OCI-LY1 (cell line): ENCODE measurements around the gene EYS.

Experiments used
- H2AFZ ChIP-seq: fragments of 200-600 bp; sonication (generic), shearing (Covaris generic); 2 replicates; pipeline ENCODE4 v1.6.0; 2014; ENCODE audit warnings: antibody characterized with exemption, mild to moderate bottlenecking, low read length
- H3F3A ChIP-seq: fragments of 200-600 bp; sonication (generic), shearing (Covaris generic); 2 replicates; pipeline ENCODE4 v1.6.0; 2014; ENCODE audit warnings: mild to moderate bottlenecking, antibody characterized with exemption, low read length, moderate library complexity; ENCODE audit not compliant: insufficient read depth
- H3K27ac ChIP-seq: fragments of 200-600 bp; sonication (generic); 2 replicates; pipeline ENCODE4 v1.5.1; 2014; ENCODE audit warnings: low read length, mixed run types, mild to moderate bottlenecking, low read depth; ENCODE audit not compliant: poor library complexity, severe bottlenecking
- H3K27me3 ChIP-seq: fragments of 200-600 bp; sonication (generic); 2 replicates; pipeline ENCODE4 v1.6.0; 2014; ENCODE audit warnings: antibody characterized with exemption, mild to moderate bottlenecking, low read length, moderate library complexity; ENCODE audit not compliant: insufficient read depth
- H3K36me3 ChIP-seq: fragments of 200-600 bp; sonication (generic); 2 replicates; pipeline ENCODE4 v1.6.1; 2014; ENCODE audit warnings: mild to moderate bottlenecking, antibody characterized with exemption, low read length, moderate library complexity, mixed read lengths; ENCODE audit not compliant: insufficient read depth
- H3K4me1 ChIP-seq: fragments of 200-600 bp; sonication (generic); 2 replicates; pipeline ENCODE4 v1.5.1; 2014; ENCODE audit warnings: mild to moderate bottlenecking, low read length, moderate library complexity; ENCODE audit not compliant: insufficient read depth, severe bottlenecking
- H3K4me2 ChIP-seq: fragments of 200-600 bp; sonication (generic), shearing (Covaris generic); 2 replicates; pipeline ENCODE4 v1.6.1; 2014; ENCODE audit warnings: low read length
- H3K4me3 ChIP-seq: fragments of 200-600 bp; sonication (generic); 2 replicates; pipeline ENCODE4 v1.5.1; 2014; ENCODE audit warnings: low read length, low read depth, mild to moderate bottlenecking, mixed read lengths; ENCODE audit not compliant: poor library complexity, severe bottlenecking
- H3K79me2 ChIP-seq: fragments of 200-600 bp; shearing (Covaris generic); 2 replicates; pipeline ENCODE4 v1.6.1; 2016; ENCODE audit warnings: mixed run types, low read length, mixed read lengths; ENCODE audit not compliant: insufficient read depth
- H3K9ac ChIP-seq: fragments of 200-600 bp; sonication (generic), shearing (Covaris generic); 2 replicates; pipeline ENCODE4 v1.6.1; 2014; ENCODE audit warnings: mild to moderate bottlenecking, low read length, mixed read lengths
- H3K9me2 ChIP-seq: fragments of 200-600 bp; sonication (generic), shearing (Covaris generic); 2 replicates; pipeline ENCODE4 v1.6.1; 2014; ENCODE audit warnings: low read depth, mild to moderate bottlenecking, low read length, mixed read lengths
- H3K9me3 ChIP-seq: fragments of 200-600 bp; shearing (Covaris generic); 2 replicates; pipeline ENCODE4 v1.6.1; 2014; ENCODE audit warnings: low read length, mixed read lengths
- H4K20me1 ChIP-seq: fragments of 200-600 bp; sonication (generic), shearing (Covaris generic); 2 replicates; pipeline ENCODE4 v1.6.0; 2016; ENCODE audit warnings: mild to moderate bottlenecking, low read length; ENCODE audit not compliant: insufficient read depth
- EZH2 ChIP-seq: fragments of 200-600 bp; sonication (generic), shearing (Covaris generic); IDR thresholded peaks from 2 replicates; pipeline ENCODE4 v1.8.0; 2017; ENCODE audit warnings: borderline replicate concordance, mixed run types, mild to moderate bottlenecking, antibody characterized with exemption, low read length, moderate library complexity, mixed read lengths
- TF ChIP-seq, protein P1 (sequence below): fragments of 200-600 bp; sonication (generic), shearing (Covaris generic); IDR thresholded peaks from 2 replicates; pipeline ENCODE4 v1.5.1; 2017; ENCODE audit warnings: mild to moderate bottlenecking, antibody characterized with exemption, low read length, moderate library complexity, mixed read lengths

EYS gene

DNA sequence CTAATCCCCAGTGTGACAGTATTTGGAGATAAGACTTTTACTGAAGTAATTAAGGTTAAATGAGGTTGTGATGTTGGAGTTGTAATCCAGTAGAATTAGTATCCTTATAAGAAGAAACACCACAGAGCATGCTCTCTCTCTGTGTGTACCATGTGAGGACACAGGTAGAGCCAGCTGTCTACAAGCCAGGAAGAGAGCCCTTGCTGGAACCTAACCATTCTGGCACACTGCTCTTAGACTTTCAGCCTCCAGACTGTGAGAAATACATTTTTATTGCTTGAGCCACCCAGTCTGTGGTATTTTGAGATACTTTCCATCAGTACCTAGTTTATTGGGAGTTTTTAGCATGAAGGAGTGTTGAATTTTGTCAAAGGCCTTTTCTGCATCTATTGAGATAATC is 1961.2 kb downstream of the EYS start:
- TF ChIP-seq, protein P1, sequence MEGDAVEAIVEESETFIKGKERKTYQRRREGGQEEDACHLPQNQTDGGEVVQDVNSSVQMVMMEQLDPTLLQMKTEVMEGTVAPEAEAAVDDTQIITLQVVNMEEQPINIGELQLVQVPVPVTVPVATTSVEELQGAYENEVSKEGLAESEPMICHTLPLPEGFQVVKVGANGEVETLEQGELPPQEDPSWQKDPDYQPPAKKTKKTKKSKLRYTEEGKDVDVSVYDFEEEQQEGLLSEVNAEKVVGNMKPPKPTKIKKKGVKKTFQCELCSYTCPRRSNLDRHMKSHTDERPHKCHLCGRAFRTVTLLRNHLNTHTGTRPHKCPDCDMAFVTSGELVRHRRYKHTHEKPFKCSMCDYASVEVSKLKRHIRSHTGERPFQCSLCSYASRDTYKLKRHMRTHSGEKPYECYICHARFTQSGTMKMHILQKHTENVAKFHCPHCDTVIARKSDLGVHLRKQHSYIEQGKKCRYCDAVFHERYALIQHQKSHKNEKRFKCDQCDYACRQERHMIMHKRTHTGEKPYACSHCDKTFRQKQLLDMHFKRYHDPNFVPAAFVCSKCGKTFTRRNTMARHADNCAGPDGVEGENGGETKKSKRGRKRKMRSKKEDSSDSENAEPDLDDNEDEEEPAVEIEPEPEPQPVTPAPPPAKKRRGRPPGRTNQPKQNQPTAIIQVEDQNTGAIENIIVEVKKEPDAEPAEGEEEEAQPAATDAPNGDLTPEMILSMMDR = no peak
- TF ChIP-seq EZH2 = no peak
- no peak overlapping the region for H3K4me3 ChIP-seq
- H3K27ac ChIP-seq = no peak overlapping the region
- no peaks in the 10 kb centered on the region for H3K9me3 ChIP-seq
- H3F3A ChIP-seq = no peaks in the 10 kb centered on the region
- no peak overlapping the region for H3K4me2 ChIP-seq
- H2AFZ ChIP-seq = no peak overlapping the region
- H3K27me3 ChIP-seq = no peaks in the 10 kb centered on the region
- H3K4me1 ChIP-seq = no peaks in the 10 kb centered on the region
- no peaks in the 10 kb centered on the region for H3K9me2 ChIP-seq
- H3K36me3 ChIP-seq = no peaks in the 10 kb centered on the region
- no peak overlapping the region for H3K9ac ChIP-seq
- H4K20me1 ChIP-seq = no peaks in the 10 kb centered on the region
- no peaks in the 10 kb centered on the region for H3K79me2 ChIP-seq

DNA sequence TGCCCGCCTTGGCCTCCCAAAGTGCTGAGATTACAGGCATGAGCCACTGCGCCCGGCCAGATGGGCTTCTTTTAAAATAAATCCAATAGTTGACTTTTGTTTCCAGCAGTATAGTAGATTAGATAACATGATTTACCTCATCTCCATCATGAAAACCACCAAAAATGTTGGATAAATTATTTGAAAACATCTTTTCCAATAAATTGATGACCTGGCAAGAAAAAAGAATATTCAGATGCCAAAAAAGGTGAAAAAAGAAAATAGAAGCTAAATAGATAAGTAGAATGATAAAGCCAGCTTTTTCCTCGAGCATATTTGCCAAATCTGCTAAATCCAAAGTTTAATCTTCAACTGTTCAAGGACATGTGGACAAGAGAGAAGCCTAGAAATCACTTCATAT is 1962.2 kb downstream of the EYS start:
- no peaks in the 10 kb centered on the region for H3F3A ChIP-seq
- no peaks in the 10 kb centered on the region for H3K36me3 ChIP-seq
- H3K9me3 ChIP-seq = no peaks in the 10 kb centered on the region
- H3K79me2 ChIP-seq = no peaks in the 10 kb centered on the region
- TF ChIP-seq, protein P1 = no peak
- TF ChIP-seq EZH2 = no peak
- no peak overlapping the region for H3K27ac ChIP-seq
- H3K27me3 ChIP-seq = no peaks in the 10 kb centered on the region
- no peak overlapping the region for H3K4me3 ChIP-seq
- H3K4me2 ChIP-seq = no peak overlapping the region
- H4K20me1 ChIP-seq = no peaks in the 10 kb centered on the region
- no peak overlapping the region for H2AFZ ChIP-seq
- no peaks in the 10 kb centered on the region for H3K4me1 ChIP-seq
- H3K9ac ChIP-seq = no peak overlapping the region
- H3K9me2 ChIP-seq = no peaks in the 10 kb centered on the region

DNA sequence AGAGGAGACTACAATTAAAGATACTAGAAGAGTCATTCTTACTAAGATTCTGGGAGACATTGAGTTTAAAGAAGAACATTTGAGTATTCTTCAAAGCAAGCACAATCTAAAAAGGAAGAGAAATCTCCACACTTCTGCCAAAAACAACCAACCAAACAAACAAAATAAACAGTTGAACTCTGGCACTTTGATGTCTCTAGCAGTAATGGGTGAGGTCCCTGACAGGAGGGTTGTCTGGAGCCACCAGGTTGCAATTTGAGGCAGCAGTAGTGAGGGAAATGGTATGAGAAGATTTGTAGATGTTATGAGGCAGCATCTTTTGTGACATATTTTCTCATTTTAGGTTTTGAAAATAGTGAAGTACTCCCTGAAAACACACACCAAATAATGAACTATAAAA is 1963.3 kb downstream of the EYS start:
- Histone ChIP-seq H3K9me2 (no peaks in the 10 kb centered on the region), H3K36me3 (no peaks in the 10 kb centered on the region), H3K4me3 (no peak overlapping the region), H3K79me2 (no peaks in the 10 kb centered on the region), H3K27me3 (no peaks in the 10 kb centered on the region), H2AFZ (no peak overlapping the region), H3K27ac (no peak overlapping the region), H3K4me2 (no peak overlapping the region), H3F3A (no peaks in the 10 kb centered on the region), H3K4me1 (no peaks in the 10 kb centered on the region), H3K9ac (no peak overlapping the region), H3K9me3 (no peaks in the 10 kb centered on the region), H4K20me1 (no peaks in the 10 kb centered on the region)
- no peak for TF ChIP-seq EZH2
- TF ChIP-seq, protein P1 = no peak
